ENCODE measurements around the gene SEPTIN12. TPM values are rescaled to one million over a fixed set of nuclear protein-coding genes. Genes with fewer than 3 reads are reported as not detected.

Gene SEPTIN12
- total RNA-seq, 1 donor: not detected

- no peak overlapping the region for H3K4me3 ChIP-seq (ENCODE audit: low read depth, low read length)
- no peak for DNase-seq (ENCODE audit: low read depth)
- TF ChIP-seq, protein P1, sequence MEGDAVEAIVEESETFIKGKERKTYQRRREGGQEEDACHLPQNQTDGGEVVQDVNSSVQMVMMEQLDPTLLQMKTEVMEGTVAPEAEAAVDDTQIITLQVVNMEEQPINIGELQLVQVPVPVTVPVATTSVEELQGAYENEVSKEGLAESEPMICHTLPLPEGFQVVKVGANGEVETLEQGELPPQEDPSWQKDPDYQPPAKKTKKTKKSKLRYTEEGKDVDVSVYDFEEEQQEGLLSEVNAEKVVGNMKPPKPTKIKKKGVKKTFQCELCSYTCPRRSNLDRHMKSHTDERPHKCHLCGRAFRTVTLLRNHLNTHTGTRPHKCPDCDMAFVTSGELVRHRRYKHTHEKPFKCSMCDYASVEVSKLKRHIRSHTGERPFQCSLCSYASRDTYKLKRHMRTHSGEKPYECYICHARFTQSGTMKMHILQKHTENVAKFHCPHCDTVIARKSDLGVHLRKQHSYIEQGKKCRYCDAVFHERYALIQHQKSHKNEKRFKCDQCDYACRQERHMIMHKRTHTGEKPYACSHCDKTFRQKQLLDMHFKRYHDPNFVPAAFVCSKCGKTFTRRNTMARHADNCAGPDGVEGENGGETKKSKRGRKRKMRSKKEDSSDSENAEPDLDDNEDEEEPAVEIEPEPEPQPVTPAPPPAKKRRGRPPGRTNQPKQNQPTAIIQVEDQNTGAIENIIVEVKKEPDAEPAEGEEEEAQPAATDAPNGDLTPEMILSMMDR (IDR thresholded peaks at IDR 0.05; ENCODE audit: insufficient read depth, low read length): no peak
These were observed 38.4 kb downstream of the SEPTIN12 start for GRCh38 chr16:4749700-4750257.

DNA sequence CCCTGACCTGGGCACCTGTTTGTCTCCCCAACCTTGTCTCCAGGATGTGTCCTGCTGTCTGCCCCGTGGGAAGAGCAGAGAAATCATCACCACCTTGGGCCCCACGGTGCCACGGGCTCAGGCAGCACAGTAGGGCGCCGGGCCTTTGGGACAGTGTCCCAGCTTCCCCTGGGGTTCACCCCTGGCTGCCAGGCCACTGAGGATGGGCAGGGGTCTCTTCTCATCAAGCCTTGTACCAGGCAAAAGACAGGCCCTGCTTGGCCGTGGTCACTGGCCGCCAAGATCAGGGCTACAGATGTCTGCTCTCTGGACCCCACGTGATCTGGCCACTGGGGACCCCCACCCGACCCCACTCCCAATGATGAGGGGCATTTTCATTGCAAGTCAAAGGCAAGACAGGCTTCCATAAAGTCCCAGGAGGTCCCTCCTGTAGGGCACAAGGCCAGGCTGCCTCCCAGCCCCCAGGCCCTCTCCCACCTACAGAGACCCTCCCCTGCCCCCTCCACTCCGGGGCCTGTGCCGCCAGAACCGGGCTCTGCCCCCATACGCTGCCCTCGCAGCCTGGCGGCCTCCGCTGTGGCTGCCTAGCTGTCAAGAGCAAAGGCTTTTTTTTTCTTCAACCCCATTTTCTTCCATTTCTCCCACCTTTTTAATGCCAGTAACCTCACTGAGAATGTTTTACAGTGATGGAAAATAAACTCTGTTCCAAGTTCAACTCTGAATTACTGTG is 39.3 kb downstream of the SEPTIN12 start:
- TF ChIP-seq, protein P1 (IDR thresholded peaks at IDR 0.05; ENCODE audit: insufficient read depth, low read length): no peak
- DNase-seq (ENCODE audit: low read depth): no peak
- no peak overlapping the region for H3K4me3 ChIP-seq (ENCODE audit: low read depth, low read length)

GRCh38 chr16:4747906-4748681 is 40.1 kb downstream of the SEPTIN12 start:
- DNase-seq (ENCODE audit: low read depth): no peak
- no peak overlapping the region for H3K4me3 ChIP-seq (ENCODE audit: low read depth, low read length)
- TF ChIP-seq, protein P1 (IDR thresholded peaks at IDR 0.05; ENCODE audit: insufficient read depth, low read length): no peak

DNA sequence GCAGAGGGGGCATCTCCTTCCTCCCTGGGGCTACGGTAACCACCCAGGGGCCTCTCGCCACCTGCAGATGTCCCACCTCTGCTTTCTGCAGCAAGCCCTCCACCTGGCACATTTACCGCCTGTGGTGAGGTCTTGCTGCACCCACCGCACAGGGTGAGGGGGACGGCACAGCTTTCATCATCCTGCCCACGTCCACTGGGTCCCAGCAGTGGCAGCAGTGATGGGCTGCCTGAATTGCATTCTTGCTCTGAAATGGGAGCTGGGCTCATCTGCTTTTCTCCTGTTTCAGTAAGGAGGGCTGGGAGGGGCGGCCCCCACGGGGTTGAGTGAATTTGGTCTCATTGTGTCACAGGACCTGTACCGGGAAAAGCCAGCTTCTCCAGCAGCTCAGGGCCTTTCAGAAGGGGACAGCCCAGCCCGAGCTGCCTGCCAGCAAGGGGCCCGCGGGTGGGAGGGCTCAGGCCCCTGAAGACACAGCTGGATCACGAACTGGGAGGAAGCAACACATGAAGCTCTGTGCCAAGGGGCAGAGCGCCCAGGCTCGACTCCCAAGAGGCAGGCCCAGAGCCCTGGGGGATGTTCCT is 41.1 kb downstream of the SEPTIN12 start:
- no peak overlapping the region for H3K4me3 ChIP-seq (ENCODE audit: low read depth, low read length)
- DNase-seq (ENCODE audit: low read depth): peak; percentile 33
- TF ChIP-seq, protein P1 (IDR thresholded peaks at IDR 0.05; ENCODE audit: insufficient read depth, low read length): no peak

DNA sequence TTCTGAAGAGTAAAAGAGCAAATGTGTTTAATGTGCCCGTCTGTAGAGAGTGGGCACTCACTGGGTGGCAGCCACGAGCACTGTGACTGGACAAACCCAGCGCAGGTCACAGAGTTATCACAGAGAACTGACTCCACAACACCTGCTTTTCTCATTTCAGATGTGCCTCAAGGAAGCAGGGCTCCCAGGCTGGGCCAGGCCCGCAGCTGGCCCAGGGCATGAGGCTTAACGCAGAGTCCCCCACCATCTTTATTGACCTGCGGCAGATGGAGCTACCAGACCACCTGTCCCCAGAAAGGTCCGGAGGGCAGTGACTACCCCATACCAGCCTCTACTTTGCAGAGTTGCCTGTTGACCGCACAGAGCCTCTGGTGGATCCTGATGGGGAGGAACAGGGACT is 41.9 kb downstream of the SEPTIN12 start:
- TF ChIP-seq, protein P1 (IDR thresholded peaks at IDR 0.05; ENCODE audit: insufficient read depth, low read length): no peak
- no peak for DNase-seq (ENCODE audit: low read depth)
- no peak overlapping the region for H3K4me3 ChIP-seq (ENCODE audit: low read depth, low read length)

GRCh38 chr16:4745274-4745569 is 42.9 kb downstream of the SEPTIN12 start:
- DNase-seq (ENCODE audit: low read depth): no peak
- TF ChIP-seq, protein P1 (IDR thresholded peaks at IDR 0.05; ENCODE audit: insufficient read depth, low read length): no peak
- no peak overlapping the region for H3K4me3 ChIP-seq (ENCODE audit: low read depth, low read length)

Data from fibroblast of the aortic adventitia (primary cell).